ENCODE results near the gene SYNCRIP. TPM values are rescaled to one million over a fixed set of nuclear protein-coding genes. Genes with fewer than 3 reads are reported as not detected.
A peak's percentile ranks its signal among the peaks of the same experiment; 100 is the strongest.

The SYNCRIP gene
- total RNA-seq, 1 donor from 2014 or later: 122 TPM

GRCh38 chr6:85670573-85670972 is 27.9 kb upstream of the SYNCRIP start:
- Mint-ChIP-seq H3K27ac (peak overlapping the region; percentile 56), H3K4me1 (peaks cover 59% of the 10 kb centered on the region), H3K4me3 (no peak overlapping the region), H3K9me3 (no peaks in the 10 kb centered on the region), H3K27me3 (no peaks in the 10 kb centered on the region), H3K36me3 (ENCODE audit: low read depth) (peaks cover 37% of the 10 kb centered on the region)
- ATAC-seq (ENCODE audit: low read depth) (no peak), DNase-seq (no peak)
- no peak for TF ChIP-seq CTCF (IDR thresholded peaks at IDR 0.05)
- intact Hi-C loops (cut with micrococcal nuclease): loop anchor here (1.0 to 10.0 kb wide), 3 partner anchors 8 to 1484 kb away; partner anchors contain the start of gene ZNF292
- ChIA-PET POLR2A (interaction anchor here (1.5 to 2.3 kb wide), 4 partner anchors 8 to 77 kb away, joined by 6 to 178 read pairs (median 78); partner anchors contain the start of genes SNX14 and SYNCRIP), CTCF (interaction anchor here (1.2 to 1.5 kb wide), 2 partner anchors 26 to 188 kb away, joined by 3 to 8 read pairs; no protein-coding TSS in a partner anchor)

GRCh38 chr6:85669735-85670194 is 27.1 kb upstream of the SYNCRIP start:
- intact Hi-C loops (cut with micrococcal nuclease): loop anchor here (1.0 to 10.0 kb wide), 5 partner anchors 9 to 1485 kb away; partner anchors contain the start of gene ZNF292
- CTCF ChIA-PET: interaction anchor here (0.6 to 1.5 kb wide), 5 partner anchors 8 to 187 kb away, joined by 3 to 8 read pairs (median 3); no protein-coding TSS in a partner anchor
- Mint-ChIP-seq H3K27ac (peak overlapping the region; percentile 95), H3K36me3 (ENCODE audit: low read depth) (peaks cover 32% of the 10 kb centered on the region), H3K27me3 (no peaks in the 10 kb centered on the region), H3K4me3 (peak overlapping the region; percentile 75), H3K4me1 (peaks cover 50% of the 10 kb centered on the region), H3K9me3 (no peaks in the 10 kb centered on the region)
- DNase-seq (no peak), ATAC-seq (ENCODE audit: low read depth) (peak; percentile 97)
- POLR2A ChIA-PET: interaction anchor here (0.6 to 2.3 kb wide), 7 partner anchors 9 to 220 kb away, joined by 4 to 178 read pairs (median 8); partner anchors contain the start of genes NT5E, SNX14 and SYNCRIP
- no peak for TF ChIP-seq CTCF (IDR thresholded peaks at IDR 0.05)

- peaks cover 4% of the 10 kb centered on the region for H3K9me3 Mint-ChIP-seq
- ATAC-seq (ENCODE audit: low read depth) (no peak), DNase-seq (no peak)
- intact Hi-C loops (cut with micrococcal nuclease): no loop called here
- no peaks in the 10 kb centered on the region for H3K4me1 Mint-ChIP-seq
- ChIA-PET CTCF (no interaction called here), POLR2A (interaction anchor here (0.6 kb wide), 1 partner anchor 14 kb away, joined by 3 read pairs; no protein-coding TSS in a partner anchor)
- no peak for TF ChIP-seq CTCF (IDR thresholded peaks at IDR 0.05)
- H3K4me3 Mint-ChIP-seq: no peak overlapping the region
- no peaks in the 10 kb centered on the region for H3K27me3 Mint-ChIP-seq
- no peak overlapping the region for H3K27ac Mint-ChIP-seq
- H3K36me3 Mint-ChIP-seq (ENCODE audit: low read depth): peaks cover 12% of the 10 kb centered on the region
Measured at GRCh38 chr6:85662251-85662650, 19.6 kb upstream of the SYNCRIP start.

GRCh38 chr6:85660181-85660611 is 17.5 kb upstream of the SYNCRIP start:
- POLR2A ChIA-PET: no interaction called here
- Mint-ChIP-seq H3K36me3 (ENCODE audit: low read depth) (peaks cover 6% of the 10 kb centered on the region), H3K4me1 (no peaks in the 10 kb centered on the region), H3K27me3 (no peaks in the 10 kb centered on the region), H3K4me3 (no peak overlapping the region), H3K27ac (no peak overlapping the region), H3K9me3 (peaks cover 4% of the 10 kb centered on the region)
- DNase-seq (no peak), ATAC-seq (ENCODE audit: low read depth) (no peak)
- intact Hi-C loops (cut with micrococcal nuclease): no loop called here
- CTCF ChIA-PET: interaction anchor here (0.6 kb wide), 1 partner anchor 135 kb away, joined by 3 read pairs; no protein-coding TSS in a partner anchor
- no peak for TF ChIP-seq CTCF (IDR thresholded peaks at IDR 0.05)

GRCh38 chr6:85650606-85651005 is 7.9 kb upstream of the SYNCRIP start:
- no peak for ATAC-seq (ENCODE audit: low read depth)

More at GRCh38 chr6:85650606-85651005, 7.9 kb upstream of the SYNCRIP start:
- H3K4me3 Mint-ChIP-seq: no peak overlapping the region
- TF ChIP-seq CTCF (IDR thresholded peaks at IDR 0.05): no peak
- intact Hi-C loops (cut with micrococcal nuclease): no loop called here
- H3K9me3 Mint-ChIP-seq: no peaks in the 10 kb centered on the region
- ChIA-PET POLR2A (interaction anchor here (2.0 kb wide), 1 partner anchor 27 kb away, joined by 6 read pairs; no protein-coding TSS in a partner anchor), CTCF (no interaction called here)
- no peak for DNase-seq
- H3K27me3 Mint-ChIP-seq: no peaks in the 10 kb centered on the region
- H3K4me1 Mint-ChIP-seq: peaks cover under 1% of the 10 kb centered on the region
- H3K36me3 Mint-ChIP-seq (ENCODE audit: low read depth): no peaks in the 10 kb centered on the region
- H3K27ac Mint-ChIP-seq: no peak overlapping the region

Data from activated B cell treated with CpG ODN at 0.5 μM for 24 hours (primary cell).